ENCODE data around the gene ATRNL1. TPM values are rescaled to one million over a fixed set of nuclear protein-coding genes. Genes with fewer than 3 reads are reported as not detected.

The ATRNL1 gene
- total and polyA plus RNA-seq, 2 experiments from 2014 or later, result 4.8 to 29.7 TPM

DNA sequence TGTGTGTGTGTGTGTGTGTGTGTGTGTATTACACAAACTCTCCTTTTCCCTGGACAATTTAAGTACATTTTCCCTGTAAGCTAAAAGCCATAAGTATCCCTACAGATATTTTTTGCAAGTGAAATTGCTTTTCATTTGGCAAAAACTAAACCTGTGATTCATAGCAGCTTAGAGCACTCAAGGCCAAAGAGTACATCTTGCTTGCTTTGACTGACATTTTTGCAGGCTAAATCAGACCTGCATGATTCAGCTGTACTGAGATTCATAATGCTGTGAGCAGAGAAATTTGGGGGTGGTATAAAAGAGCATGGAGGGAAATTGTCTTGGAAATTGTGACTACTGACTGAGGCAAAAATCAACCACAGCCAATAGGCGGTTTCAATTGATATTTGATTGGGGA, 679.4 kb downstream of the ATRNL1 start:
- Histone ChIP-seq H3K9me2 (ENCODE audit: insufficient read depth) (no peaks in the 10 kb centered on the region), H3K79me2 (replicated peaks; ENCODE audit: insufficient read depth) (no peaks in the 10 kb centered on the region), H4K20me1 (replicated peaks; ENCODE audit: insufficient read depth) (no peaks in the 10 kb centered on the region), H2AFZ (no peak overlapping the region), H3K4me2 (no peak overlapping the region), H3K27me3 (ENCODE audit: insufficient read depth) (no peaks in the 10 kb centered on the region), H3K4me1 (ENCODE audit: insufficient read depth) (no peaks in the 10 kb centered on the region), H3K27ac (ENCODE audit: low read depth) (no peak overlapping the region), H3K4me3 (no peak overlapping the region), H3F3A (replicated peaks; ENCODE audit: low read depth) (no peaks in the 10 kb centered on the region), H3K36me3 (ENCODE audit: insufficient read depth) (no peaks in the 10 kb centered on the region)
- TF ChIP-seq CREB1 (CRISPR knock-in tag; IDR thresholded peaks at IDR 0.05; ENCODE audit: low read depth), result no peak
- TF ChIP-seq, protein P1, sequence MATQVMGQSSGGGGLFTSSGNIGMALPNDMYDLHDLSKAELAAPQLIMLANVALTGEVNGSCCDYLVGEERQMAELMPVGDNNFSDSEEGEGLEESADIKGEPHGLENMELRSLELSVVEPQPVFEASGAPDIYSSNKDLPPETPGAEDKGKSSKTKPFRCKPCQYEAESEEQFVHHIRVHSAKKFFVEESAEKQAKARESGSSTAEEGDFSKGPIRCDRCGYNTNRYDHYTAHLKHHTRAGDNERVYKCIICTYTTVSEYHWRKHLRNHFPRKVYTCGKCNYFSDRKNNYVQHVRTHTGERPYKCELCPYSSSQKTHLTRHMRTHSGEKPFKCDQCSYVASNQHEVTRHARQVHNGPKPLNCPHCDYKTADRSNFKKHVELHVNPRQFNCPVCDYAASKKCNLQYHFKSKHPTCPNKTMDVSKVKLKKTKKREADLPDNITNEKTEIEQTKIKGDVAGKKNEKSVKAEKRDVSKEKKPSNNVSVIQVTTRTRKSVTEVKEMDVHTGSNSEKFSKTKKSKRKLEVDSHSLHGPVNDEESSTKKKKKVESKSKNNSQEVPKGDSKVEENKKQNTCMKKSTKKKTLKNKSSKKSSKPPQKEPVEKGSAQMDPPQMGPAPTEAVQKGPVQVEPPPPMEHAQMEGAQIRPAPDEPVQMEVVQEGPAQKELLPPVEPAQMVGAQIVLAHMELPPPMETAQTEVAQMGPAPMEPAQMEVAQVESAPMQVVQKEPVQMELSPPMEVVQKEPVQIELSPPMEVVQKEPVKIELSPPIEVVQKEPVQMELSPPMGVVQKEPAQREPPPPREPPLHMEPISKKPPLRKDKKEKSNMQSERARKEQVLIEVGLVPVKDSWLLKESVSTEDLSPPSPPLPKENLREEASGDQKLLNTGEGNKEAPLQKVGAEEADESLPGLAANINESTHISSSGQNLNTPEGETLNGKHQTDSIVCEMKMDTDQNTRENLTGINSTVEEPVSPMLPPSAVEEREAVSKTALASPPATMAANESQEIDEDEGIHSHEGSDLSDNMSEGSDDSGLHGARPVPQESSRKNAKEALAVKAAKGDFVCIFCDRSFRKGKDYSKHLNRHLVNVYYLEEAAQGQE (IDR thresholded peaks at IDR 0.05; ENCODE audit: unreplicated experiment), result no peak
- no peak for TF ChIP-seq JUNB (IDR thresholded peaks at IDR 0.05; ENCODE audit: unreplicated experiment)
- TF ChIP-seq EZH2phosphoT487 (IDR thresholded peaks at IDR 0.05; ENCODE audit: unreplicated experiment), result no peak
- TF ChIP-seq, protein P2, sequence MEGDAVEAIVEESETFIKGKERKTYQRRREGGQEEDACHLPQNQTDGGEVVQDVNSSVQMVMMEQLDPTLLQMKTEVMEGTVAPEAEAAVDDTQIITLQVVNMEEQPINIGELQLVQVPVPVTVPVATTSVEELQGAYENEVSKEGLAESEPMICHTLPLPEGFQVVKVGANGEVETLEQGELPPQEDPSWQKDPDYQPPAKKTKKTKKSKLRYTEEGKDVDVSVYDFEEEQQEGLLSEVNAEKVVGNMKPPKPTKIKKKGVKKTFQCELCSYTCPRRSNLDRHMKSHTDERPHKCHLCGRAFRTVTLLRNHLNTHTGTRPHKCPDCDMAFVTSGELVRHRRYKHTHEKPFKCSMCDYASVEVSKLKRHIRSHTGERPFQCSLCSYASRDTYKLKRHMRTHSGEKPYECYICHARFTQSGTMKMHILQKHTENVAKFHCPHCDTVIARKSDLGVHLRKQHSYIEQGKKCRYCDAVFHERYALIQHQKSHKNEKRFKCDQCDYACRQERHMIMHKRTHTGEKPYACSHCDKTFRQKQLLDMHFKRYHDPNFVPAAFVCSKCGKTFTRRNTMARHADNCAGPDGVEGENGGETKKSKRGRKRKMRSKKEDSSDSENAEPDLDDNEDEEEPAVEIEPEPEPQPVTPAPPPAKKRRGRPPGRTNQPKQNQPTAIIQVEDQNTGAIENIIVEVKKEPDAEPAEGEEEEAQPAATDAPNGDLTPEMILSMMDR (conservative IDR thresholded peaks at IDR 0.05; ENCODE audit: low read depth in 2 of 2), result no peak
- no peak for TF ChIP-seq STAT1 (IDR thresholded peaks at IDR 0.05; ENCODE audit: unreplicated experiment)
- TF ChIP-seq, protein P3, sequence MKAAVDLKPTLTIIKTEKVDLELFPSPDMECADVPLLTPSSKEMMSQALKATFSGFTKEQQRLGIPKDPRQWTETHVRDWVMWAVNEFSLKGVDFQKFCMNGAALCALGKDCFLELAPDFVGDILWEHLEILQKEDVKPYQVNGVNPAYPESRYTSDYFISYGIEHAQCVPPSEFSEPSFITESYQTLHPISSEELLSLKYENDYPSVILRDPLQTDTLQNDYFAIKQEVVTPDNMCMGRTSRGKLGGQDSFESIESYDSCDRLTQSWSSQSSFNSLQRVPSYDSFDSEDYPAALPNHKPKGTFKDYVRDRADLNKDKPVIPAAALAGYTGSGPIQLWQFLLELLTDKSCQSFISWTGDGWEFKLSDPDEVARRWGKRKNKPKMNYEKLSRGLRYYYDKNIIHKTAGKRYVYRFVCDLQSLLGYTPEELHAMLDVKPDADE (IDR thresholded peaks at IDR 0.05), result no peak
- no peak for TF ChIP-seq POLR2AphosphoS5 (IDR thresholded peaks at IDR 0.05; ENCODE audit: low read depth)
- no peak for TF ChIP-seq EZH2 (IDR thresholded peaks at IDR 0.05; ENCODE audit: low read depth, unreplicated experiment)
- TF ChIP-seq ZNF331 (CRISPR knock-in tag; IDR thresholded peaks at IDR 0.05; ENCODE audit: low read depth), result no peak
- H3K9me3 Mint-ChIP-seq, result no peaks in the 10 kb centered on the region
- H3K36me3 Mint-ChIP-seq (ENCODE audit: low read depth), result no peaks in the 10 kb centered on the region
- no peak overlapping the region for H3K4me3 Mint-ChIP-seq
- DNase-seq (ENCODE audit: low spot score), result no peak
- no peak overlapping the region; the same call in 1 of the 2 replicates for H3K27ac Mint-ChIP-seq
- no peak for ATAC-seq
- no peaks in the 10 kb centered on the region for H3K27me3 Mint-ChIP-seq (ENCODE audit: insufficient read depth, low read depth, poor library complexity)
- H3K4me1 Mint-ChIP-seq, result peaks cover 2% of the 10 kb centered on the region; the same call in 1 of the 3 replicates

Data from GM23338 (cell line).